Liver (tissue), 3 donors: Measurements from ENCODE around the gene LEMD3.

Source experiments
- FOXA1 ChIP-seq: IDR thresholded peaks from 2 replicates; pipeline ENCODE4 v1.6.1; 2016; ENCODE audit warnings: antibody characterized with exemption
- RXRA ChIP-seq, 2 donors: IDR thresholded peaks; 2 replicates each; pipeline ENCODE4 v1.6.1; 2017 to 2018; ENCODE audit warnings: antibody characterized with exemption in 2 of 2, mild to moderate bottlenecking in 1 of 2
- TAF1 ChIP-seq: conservative IDR thresholded peaks from 2 replicates; pipeline ENCODE4 v1.6.1; 2016; ENCODE audit warnings: antibody characterized with exemption, mild to moderate bottlenecking
- TF ChIP-seq, protein P1 (sequence below): fragments of 150-350 bp; IDR thresholded peaks from 2 replicates; pipeline ENCODE4 v1.5.1; 2017; ENCODE audit warnings: improper control_type of control experiment, low read depth, low read length; ENCODE audit not compliant: missing input control
- TF ChIP-seq, protein P2 (sequence below): IDR thresholded peaks from 2 replicates; pipeline ENCODE4 v1.6.1; 2016; ENCODE audit warnings: antibody characterized with exemption
- donor health status: healthy.
- donor health status: healthy.

DNA sequence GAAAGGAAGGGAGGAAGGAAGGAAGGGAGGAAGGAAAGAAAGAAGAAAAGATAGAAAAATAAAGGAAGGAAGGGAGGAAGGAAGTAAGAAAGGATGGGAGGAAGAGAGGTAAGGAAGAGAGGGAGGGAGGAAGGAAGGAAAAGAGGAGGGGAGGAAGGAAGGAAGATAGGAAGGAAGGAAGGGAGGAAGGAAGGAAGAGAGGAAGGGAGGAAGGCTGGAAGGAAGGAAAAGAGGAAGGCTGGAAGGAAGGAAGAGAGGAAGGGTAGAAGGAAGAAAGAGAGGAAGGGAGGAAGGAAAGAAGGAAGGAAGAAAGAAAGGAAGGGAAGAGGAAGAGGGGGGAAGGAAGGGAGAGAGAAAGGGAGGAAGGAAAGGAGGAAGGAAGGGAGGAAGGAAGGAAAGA lies 35.5 kb upstream of the LEMD3 start:
- TF ChIP-seq, protein P1, sequence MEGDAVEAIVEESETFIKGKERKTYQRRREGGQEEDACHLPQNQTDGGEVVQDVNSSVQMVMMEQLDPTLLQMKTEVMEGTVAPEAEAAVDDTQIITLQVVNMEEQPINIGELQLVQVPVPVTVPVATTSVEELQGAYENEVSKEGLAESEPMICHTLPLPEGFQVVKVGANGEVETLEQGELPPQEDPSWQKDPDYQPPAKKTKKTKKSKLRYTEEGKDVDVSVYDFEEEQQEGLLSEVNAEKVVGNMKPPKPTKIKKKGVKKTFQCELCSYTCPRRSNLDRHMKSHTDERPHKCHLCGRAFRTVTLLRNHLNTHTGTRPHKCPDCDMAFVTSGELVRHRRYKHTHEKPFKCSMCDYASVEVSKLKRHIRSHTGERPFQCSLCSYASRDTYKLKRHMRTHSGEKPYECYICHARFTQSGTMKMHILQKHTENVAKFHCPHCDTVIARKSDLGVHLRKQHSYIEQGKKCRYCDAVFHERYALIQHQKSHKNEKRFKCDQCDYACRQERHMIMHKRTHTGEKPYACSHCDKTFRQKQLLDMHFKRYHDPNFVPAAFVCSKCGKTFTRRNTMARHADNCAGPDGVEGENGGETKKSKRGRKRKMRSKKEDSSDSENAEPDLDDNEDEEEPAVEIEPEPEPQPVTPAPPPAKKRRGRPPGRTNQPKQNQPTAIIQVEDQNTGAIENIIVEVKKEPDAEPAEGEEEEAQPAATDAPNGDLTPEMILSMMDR, result no peak
- TF ChIP-seq RXRA (IDR thresholded peaks at IDR 0.05) (no peak), FOXA1 (no peak), TAF1 (no peak)
- TF ChIP-seq, protein P2, sequence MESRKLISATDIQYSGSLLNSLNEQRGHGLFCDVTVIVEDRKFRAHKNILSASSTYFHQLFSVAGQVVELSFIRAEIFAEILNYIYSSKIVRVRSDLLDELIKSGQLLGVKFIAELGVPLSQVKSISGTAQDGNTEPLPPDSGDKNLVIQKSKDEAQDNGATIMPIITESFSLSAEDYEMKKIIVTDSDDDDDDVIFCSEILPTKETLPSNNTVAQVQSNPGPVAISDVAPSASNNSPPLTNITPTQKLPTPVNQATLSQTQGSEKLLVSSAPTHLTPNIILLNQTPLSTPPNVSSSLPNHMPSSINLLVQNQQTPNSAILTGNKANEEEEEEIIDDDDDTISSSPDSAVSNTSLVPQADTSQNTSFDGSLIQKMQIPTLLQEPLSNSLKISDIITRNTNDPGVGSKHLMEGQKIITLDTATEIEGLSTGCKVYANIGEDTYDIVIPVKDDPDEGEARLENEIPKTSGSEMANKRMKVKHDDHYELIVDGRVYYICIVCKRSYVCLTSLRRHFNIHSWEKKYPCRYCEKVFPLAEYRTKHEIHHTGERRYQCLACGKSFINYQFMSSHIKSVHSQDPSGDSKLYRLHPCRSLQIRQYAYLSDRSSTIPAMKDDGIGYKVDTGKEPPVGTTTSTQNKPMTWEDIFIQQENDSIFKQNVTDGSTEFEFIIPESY, result no peak
